OCI-LY1 (cell line): Measurements from ENCODE around the gene INHBC.

ENCODE experiments used
- H2AFZ ChIP-seq: fragments of 200-600 bp; sonication (generic), shearing (Covaris generic); 2 replicates; pipeline ENCODE4 v1.6.0; 2014; ENCODE audit warnings: antibody characterized with exemption, mild to moderate bottlenecking, low read length
- H3F3A ChIP-seq: fragments of 200-600 bp; sonication (generic), shearing (Covaris generic); 2 replicates; pipeline ENCODE4 v1.6.0; 2014; ENCODE audit warnings: mild to moderate bottlenecking, antibody characterized with exemption, low read length, moderate library complexity; ENCODE audit not compliant: insufficient read depth
- H3K27ac ChIP-seq: fragments of 200-600 bp; sonication (generic); 2 replicates; pipeline ENCODE4 v1.5.1; 2014; ENCODE audit warnings: low read length, mixed run types, mild to moderate bottlenecking, low read depth; ENCODE audit not compliant: poor library complexity, severe bottlenecking
- H3K27me3 ChIP-seq: fragments of 200-600 bp; sonication (generic); 2 replicates; pipeline ENCODE4 v1.6.0; 2014; ENCODE audit warnings: antibody characterized with exemption, mild to moderate bottlenecking, low read length, moderate library complexity; ENCODE audit not compliant: insufficient read depth
- H3K36me3 ChIP-seq: fragments of 200-600 bp; sonication (generic); 2 replicates; pipeline ENCODE4 v1.6.1; 2014; ENCODE audit warnings: mild to moderate bottlenecking, antibody characterized with exemption, low read length, moderate library complexity, mixed read lengths; ENCODE audit not compliant: insufficient read depth
- H3K4me1 ChIP-seq: fragments of 200-600 bp; sonication (generic); 2 replicates; pipeline ENCODE4 v1.5.1; 2014; ENCODE audit warnings: mild to moderate bottlenecking, low read length, moderate library complexity; ENCODE audit not compliant: insufficient read depth, severe bottlenecking
- H3K4me2 ChIP-seq: fragments of 200-600 bp; sonication (generic), shearing (Covaris generic); 2 replicates; pipeline ENCODE4 v1.6.1; 2014; ENCODE audit warnings: low read length
- H3K4me3 ChIP-seq: fragments of 200-600 bp; sonication (generic); 2 replicates; pipeline ENCODE4 v1.5.1; 2014; ENCODE audit warnings: low read length, low read depth, mild to moderate bottlenecking, mixed read lengths; ENCODE audit not compliant: poor library complexity, severe bottlenecking
- H3K79me2 ChIP-seq: fragments of 200-600 bp; shearing (Covaris generic); 2 replicates; pipeline ENCODE4 v1.6.1; 2016; ENCODE audit warnings: mixed run types, low read length, mixed read lengths; ENCODE audit not compliant: insufficient read depth
- H3K9ac ChIP-seq: fragments of 200-600 bp; sonication (generic), shearing (Covaris generic); 2 replicates; pipeline ENCODE4 v1.6.1; 2014; ENCODE audit warnings: mild to moderate bottlenecking, low read length, mixed read lengths
- H3K9me2 ChIP-seq: fragments of 200-600 bp; sonication (generic), shearing (Covaris generic); 2 replicates; pipeline ENCODE4 v1.6.1; 2014; ENCODE audit warnings: low read depth, mild to moderate bottlenecking, low read length, mixed read lengths
- H3K9me3 ChIP-seq: fragments of 200-600 bp; shearing (Covaris generic); 2 replicates; pipeline ENCODE4 v1.6.1; 2014; ENCODE audit warnings: low read length, mixed read lengths
- H4K20me1 ChIP-seq: fragments of 200-600 bp; sonication (generic), shearing (Covaris generic); 2 replicates; pipeline ENCODE4 v1.6.0; 2016; ENCODE audit warnings: mild to moderate bottlenecking, low read length; ENCODE audit not compliant: insufficient read depth
- EZH2 ChIP-seq: fragments of 200-600 bp; sonication (generic), shearing (Covaris generic); IDR thresholded peaks from 2 replicates; pipeline ENCODE4 v1.8.0; 2017; ENCODE audit warnings: borderline replicate concordance, mixed run types, mild to moderate bottlenecking, antibody characterized with exemption, low read length, moderate library complexity, mixed read lengths
- TF ChIP-seq, protein P1 (sequence below): fragments of 200-600 bp; sonication (generic), shearing (Covaris generic); IDR thresholded peaks from 2 replicates; pipeline ENCODE4 v1.5.1; 2017; ENCODE audit warnings: mild to moderate bottlenecking, antibody characterized with exemption, low read length, moderate library complexity, mixed read lengths

The INHBC gene

DNA sequence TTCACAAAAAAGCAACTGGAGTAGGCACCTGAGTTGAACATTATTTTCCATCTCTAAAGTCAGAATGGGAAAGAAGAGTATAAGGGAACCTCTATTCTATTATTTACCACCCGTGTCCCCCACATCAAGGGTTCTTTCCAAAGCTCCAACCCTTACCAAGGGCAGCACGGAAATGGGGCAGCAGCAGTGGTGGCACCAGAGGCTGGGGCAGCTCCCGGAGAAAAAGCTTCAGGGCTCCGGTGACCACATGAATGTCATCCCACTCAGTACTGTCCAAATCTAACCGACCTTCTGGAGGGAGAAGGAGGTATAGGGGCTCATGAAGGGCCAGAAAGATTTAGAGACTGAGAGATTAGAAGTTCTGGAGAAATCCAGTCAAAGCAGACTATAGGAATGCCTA lies 39.3 kb downstream of the INHBC start:
- H3K4me2 ChIP-seq, result no peak overlapping the region
- H3K27me3 ChIP-seq, result 0 out of 2 replicates have a peak, but pooled peaks cover 3% of the 10 kb centered on the region
- TF ChIP-seq, protein P1, sequence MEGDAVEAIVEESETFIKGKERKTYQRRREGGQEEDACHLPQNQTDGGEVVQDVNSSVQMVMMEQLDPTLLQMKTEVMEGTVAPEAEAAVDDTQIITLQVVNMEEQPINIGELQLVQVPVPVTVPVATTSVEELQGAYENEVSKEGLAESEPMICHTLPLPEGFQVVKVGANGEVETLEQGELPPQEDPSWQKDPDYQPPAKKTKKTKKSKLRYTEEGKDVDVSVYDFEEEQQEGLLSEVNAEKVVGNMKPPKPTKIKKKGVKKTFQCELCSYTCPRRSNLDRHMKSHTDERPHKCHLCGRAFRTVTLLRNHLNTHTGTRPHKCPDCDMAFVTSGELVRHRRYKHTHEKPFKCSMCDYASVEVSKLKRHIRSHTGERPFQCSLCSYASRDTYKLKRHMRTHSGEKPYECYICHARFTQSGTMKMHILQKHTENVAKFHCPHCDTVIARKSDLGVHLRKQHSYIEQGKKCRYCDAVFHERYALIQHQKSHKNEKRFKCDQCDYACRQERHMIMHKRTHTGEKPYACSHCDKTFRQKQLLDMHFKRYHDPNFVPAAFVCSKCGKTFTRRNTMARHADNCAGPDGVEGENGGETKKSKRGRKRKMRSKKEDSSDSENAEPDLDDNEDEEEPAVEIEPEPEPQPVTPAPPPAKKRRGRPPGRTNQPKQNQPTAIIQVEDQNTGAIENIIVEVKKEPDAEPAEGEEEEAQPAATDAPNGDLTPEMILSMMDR, result no peak
- no peak for TF ChIP-seq EZH2

DNA sequence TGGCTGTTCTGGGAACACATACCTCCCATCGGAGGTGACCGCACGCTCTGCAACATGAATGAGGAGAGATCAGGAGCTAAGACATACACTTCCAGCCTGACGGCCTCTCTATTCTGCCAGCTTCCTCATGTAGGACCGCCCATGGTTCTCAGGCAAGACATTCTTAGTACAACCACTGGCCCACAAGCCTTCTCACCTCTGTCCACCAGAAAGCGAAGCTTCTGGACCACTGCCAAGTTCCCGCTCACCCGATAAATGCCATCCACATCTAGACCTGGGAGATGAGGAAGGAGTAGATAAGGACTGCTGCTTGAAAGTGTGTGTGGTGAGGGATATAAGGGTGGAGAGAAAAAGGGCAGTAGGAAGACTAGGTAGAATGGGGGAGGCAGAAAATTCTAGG lies 39.8 kb downstream of the INHBC start:
- Histone ChIP-seq H3F3A (no peaks in the 10 kb centered on the region), H3K4me3 (no peak overlapping the region), H3K79me2 (no peaks in the 10 kb centered on the region), H3K9me2 (no peaks in the 10 kb centered on the region), H3K36me3 (no peaks in the 10 kb centered on the region; the same call in 1 of the 2 replicates), H2AFZ (no peak overlapping the region), H3K9me3 (no peaks in the 10 kb centered on the region), H3K9ac (no peak overlapping the region), H4K20me1 (no peaks in the 10 kb centered on the region), H3K4me1 (peaks cover 35% of the 10 kb centered on the region), H3K4me2 (no peak overlapping the region), H3K27me3 (no peaks in the 10 kb centered on the region), H3K27ac (no peak overlapping the region)
- no peak for TF ChIP-seq EZH2
- TF ChIP-seq, protein P1, result no peak

More for the DNA sequence above, 39.3 kb downstream of the INHBC start:
- Histone ChIP-seq H3F3A (no peaks in the 10 kb centered on the region), H3K4me3 (no peak overlapping the region), H3K9me2 (no peaks in the 10 kb centered on the region), H4K20me1 (no peaks in the 10 kb centered on the region), H3K9me3 (no peaks in the 10 kb centered on the region), H3K36me3 (no peaks in the 10 kb centered on the region; the same call in 1 of the 2 replicates), H3K4me1 (peaks cover 29% of the 10 kb centered on the region), H3K9ac (no peak overlapping the region), H3K79me2 (no peaks in the 10 kb centered on the region), H3K27ac (no peak overlapping the region), H2AFZ (no peak overlapping the region)

DNA sequence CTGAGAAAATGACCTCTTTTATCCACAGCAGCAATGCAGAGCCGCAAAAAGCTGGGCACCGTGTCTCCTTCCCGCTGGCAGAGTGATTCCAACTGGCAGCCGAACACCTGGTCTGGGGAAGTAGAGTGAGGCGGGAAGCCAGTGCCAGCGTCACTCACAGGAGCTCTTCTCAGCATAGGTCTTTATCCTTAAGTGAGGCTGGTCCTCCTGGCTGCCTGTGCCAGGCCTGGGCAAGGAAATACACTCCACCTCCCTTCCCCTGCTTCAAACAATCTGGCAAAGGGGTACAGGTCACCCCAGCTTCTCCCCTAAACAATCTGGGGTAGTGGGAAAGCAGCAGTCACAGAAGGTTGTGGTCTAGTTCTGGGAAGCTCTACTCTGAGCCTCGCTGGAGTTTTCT lies 40.3 kb downstream of the INHBC start:
- Histone ChIP-seq H3K4me1 (peaks cover 39% of the 10 kb centered on the region), H3K79me2 (no peaks in the 10 kb centered on the region), H4K20me1 (no peaks in the 10 kb centered on the region), H2AFZ (no peak overlapping the region), H3K9ac (no peak overlapping the region), H3K9me2 (no peaks in the 10 kb centered on the region), H3K9me3 (no peaks in the 10 kb centered on the region), H3F3A (no peaks in the 10 kb centered on the region), H3K36me3 (no peaks in the 10 kb centered on the region; the same call in 1 of the 2 replicates), H3K4me2 (no peak overlapping the region), H3K27ac (no peak overlapping the region), H3K4me3 (no peak overlapping the region), H3K27me3 (no peaks in the 10 kb centered on the region)
- TF ChIP-seq, protein P1, result no peak
- no peak for TF ChIP-seq EZH2
